Activated gamma-delta T cell (primary cell): ENCODE measurements around the gene XAB2.

ENCODE experiments used
- DNase-seq: peaks from one replicate; lab custom pipeline; 2025; lab: John Stamatoyannopoulos, UW

Gene XAB2

GRCh38 chr19:7611541-7612279, 17.6 kb downstream of the XAB2 start:
- DNase-seq = no peak

DNA sequence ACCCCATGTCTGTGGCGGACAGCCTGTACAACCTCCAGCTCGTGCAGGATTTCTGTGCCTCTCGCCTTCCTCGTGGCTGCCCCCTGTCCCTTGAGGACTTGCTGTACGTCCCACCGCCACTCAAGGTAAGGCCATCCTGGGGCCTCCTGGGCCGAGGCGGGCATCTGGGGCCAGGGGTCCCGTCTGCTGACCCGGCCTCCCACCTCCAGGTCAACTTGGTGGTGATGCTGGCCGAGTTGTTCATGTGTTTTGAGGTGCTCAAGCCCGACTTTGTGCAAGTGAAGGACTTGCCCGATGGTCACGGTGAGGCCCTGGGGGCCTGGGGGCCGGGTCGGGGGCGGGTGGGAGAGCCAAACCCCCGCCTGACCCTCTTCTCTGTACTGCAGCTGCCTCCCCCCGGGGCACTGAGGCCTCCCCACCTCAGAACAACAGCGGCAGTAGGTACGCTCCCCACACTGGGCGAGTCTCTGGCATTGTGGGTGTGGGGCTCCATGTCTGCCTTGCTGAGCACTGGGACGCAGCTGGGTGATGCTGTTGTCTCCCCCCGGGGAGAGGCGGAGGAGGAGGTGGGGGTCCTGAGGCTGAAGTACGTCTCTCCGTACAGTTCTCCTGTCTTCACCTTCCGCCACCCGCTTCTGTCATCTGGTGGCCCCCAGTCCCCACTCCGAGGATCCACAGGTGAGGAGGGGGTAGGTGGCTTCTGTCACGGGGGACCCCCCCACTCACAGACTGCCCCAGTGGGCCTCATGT, 18.7 kb downstream of the XAB2 start:
- DNase-seq = no peak

GRCh38 chr19:7607874-7608560, 21.3 kb downstream of the XAB2 start:
- no peak for DNase-seq

DNA sequence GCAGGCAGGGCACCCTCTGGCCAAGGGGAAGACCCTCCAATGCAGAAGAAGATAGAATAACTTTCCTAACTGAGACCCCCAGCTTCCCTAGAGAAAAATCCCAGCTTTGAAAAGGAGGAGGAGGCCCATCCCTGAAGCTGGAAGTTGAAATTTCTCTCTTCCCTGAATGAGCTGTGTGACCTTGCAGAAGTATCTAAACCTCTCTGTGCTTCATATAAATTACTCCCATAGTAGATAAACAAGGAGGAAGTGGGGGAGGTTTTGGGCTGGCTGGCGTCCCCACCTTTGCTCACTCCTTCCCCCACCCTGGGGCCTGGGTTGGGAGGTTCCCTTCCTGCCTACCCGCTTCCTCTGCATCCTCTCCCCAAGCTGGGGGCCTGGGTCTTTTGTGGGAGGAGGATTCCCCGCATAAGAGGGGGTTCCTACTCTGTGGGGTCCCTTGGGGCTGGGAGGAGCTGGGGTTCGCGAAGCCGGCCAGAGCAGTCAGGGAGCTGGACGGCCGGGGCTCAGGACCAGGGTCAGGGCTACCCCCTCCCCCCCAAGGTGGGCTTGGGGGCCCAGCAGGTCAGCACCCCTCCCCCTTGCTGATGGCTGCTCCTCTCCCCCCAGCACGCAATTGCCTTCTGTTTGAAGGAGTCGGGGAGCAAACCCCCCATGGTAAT, 22.0 kb downstream of the XAB2 start:
- no peak for DNase-seq

DNA sequence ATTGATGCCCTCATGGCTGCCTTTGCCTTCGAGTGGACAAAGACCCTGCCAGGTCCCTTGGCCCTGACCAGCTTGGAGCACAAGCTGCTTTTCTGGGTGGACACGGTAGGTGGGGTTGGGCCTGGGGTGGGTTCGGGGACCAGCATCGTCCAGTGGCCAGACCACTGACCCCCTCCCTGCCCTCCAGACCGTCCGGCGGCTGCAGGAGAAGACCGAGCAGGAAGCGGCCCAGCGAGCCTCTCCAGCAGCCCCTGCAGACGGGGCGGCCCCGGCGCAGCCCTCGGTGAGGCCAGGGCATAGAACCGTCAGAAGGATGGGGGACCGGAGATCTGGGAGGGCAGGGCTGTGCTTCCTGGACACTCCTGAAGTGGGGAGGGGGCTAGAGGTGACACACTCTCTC, 23.1 kb downstream of the XAB2 start:
- no peak for DNase-seq

DNA sequence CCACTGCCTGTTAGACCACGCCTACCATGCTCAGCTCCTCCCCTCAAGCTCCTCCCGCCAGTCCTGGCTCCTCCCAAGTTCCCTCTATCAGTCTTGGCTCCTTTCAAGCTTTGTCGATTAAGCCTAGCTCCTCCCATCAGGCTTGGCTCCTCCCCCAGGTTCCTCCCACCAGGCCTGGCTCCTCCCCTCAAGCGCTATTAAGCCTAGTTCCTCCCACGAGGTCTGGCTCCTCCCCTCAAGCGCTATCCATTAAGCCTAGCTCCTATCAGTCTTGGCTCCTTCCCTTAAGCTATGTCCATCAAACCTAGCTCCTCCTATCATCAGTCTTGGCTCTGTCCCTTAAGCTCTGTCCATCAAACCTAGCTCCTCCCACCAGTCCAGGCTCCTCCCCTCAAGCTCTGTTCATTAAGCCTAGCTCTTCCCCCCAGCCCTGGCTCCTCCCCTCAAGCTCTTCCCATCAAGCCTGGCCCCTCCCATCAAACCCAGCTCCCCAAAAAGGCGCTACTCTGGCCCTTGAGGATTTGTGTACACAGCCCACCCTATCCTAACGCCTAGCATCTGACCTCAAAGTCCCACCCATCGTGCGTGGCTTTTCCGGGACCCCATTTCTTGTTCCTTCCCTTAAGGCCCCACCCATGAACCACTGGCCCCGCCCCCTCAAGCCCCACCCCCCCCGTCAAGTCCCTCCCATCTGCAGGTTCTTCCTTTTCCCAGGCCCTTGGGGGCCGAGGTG, 23.7 kb downstream of the XAB2 start:
- DNase-seq = no peak

GRCh38 chr19:7603919-7604318, 25.4 kb downstream of the XAB2 start:
- DNase-seq = no peak

DNA sequence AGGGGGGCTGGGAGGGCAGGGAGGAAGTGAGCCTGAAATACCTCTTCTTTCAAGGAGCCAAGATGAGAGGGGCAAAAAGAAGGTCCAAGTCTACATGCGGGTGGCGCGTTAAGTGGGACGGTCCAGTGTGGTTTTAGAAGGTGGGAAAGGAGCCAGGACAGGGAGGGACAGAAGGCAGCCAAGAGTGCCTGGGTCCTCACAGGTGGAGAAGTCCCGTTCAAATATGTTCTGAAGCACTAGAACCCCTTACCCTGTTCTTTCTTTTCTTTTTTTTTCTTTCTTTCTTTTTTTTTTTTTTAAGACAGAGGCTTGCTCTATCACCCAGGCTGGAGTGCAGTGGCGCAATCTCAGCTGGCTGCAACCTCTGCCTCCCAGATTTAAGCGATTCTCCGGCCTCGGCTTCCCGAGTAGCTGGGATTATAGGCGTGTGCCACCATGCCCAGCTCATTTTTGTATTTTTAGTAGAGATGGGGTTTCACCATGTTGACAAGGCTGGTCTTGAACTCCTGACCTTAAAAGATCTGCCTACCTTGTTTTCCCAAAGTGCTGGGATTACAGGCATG, 26.3 kb downstream of the XAB2 start:
- DNase-seq = no peak

- no peak for DNase-seq
Measured at GRCh38 chr19:7602240-7602934, 27.0 kb downstream of the XAB2 start.

DNA sequence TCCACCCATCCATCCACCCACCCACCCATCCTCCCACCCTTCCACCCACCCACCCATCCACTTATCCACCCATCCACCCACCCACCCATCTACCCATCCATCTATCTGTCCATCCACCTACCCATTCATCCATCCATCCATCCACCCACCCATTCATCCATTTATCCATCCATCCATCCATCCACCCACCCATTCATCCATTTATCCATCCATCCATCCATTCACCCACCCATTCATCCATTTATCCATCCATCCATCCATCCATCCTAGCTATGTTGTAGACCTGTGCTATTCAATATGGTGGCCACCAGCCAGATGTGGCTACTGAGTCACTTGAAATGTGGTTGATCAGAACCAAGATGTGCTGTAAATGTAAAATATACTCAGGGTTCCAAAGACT, 28.6 kb downstream of the XAB2 start:
- no peak for DNase-seq

DNA sequence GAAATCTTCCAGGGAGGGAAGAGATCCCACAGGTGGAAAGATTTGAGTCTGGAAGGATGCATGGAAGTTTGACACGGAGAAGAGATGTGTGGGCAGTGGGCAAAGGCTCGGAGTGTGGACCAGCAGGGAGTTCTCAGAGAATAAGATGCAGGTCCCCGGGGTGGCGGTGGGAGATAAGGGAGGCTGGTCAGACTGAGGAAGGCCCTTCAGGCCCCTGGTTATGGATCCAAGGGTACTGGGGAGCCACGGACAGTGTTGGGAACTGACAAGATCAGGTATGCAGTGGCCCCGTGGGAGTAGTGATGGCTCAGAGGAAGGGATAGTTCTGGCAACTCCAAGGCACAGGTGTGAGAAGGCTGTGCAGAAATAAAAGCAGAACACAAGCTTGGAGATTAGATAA, 31.2 kb downstream of the XAB2 start:
- DNase-seq = no peak

DNA sequence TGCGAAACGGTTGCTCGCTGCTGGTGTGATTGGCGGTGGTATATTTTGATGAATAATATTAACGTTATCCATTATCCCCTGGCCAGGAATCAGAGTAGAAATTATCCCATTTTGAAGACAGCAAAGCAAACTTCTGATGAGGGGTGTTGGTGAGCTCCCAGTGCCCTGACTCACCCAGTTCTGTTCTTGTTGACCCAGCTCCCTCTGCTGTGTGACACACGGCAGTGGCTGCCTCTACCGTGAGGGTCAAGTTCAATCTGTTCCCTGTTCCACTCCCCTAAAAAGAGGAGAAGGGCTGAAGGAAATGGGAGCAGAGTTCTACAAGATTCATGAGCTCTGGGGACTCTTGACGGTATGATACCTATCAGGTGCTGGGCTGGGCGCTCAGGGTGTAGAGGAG, 31.7 kb downstream of the XAB2 start:
- no peak for DNase-seq

- no peak for DNase-seq
Measured at GRCh38 chr19:7596211-7596937, 33.0 kb downstream of the XAB2 start.

DNA sequence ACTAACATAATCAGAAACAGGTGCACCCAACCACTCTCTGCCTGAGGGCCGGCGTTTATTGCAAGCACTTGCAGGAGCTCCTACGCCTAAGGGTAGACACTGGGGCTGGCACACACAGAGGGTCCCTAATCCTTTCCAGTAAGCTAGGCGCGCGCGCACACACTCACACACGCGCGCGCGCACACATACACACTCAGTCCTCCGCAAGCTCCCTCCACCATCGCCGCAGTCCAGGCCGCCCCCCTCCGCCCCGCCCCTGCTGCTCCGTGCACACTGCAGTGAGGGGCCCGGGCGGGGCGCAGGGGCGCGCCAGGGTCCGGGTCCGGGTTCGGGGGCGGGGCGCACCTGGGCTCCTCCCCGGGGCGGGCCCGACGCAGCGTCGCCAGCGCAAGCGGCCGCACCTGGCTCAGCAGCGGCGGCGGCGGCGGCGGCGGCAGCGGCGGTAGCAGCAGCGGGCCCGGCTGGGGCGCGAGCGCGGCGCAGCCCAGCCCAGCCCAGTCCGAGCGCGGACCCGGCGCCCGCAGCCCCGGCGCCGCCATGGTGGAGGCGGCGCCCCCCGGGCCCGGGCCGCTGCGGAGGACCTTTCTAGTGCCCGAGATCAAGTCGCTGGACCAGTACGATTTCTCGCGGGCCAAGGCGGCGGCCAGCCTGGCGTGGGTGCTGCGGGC, 33.7 kb downstream of the XAB2 start, which contains the start of gene CAMSAP3:
Gene CAMSAP3, plus strand, starts transcription at position 398 of the 668 bp plus-strand sequence. Its CDS starts 140 bp downstream, at position 538.
- DNase-seq = no peak

GRCh38 chr19:7590256-7590655, 39.1 kb downstream of the XAB2 start:
- no peak for DNase-seq

DNA sequence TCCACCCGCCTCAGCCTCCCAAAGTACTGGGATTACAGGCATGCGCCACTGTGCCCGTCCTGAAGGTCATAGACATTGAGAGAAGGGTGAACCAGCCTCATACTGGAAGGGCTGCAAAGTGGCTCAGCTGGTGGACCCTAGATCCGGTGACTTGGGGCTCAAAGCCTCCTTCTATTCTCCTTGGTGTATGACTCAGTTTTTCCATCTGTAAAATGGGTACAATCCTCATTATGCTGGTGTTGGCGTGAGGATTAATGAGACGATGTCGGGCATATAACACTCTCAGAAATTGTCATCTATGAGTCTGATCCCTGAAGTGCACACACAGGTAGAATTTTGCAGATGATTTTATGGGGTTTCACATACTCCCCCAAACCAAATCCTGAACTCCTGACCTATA, 39.5 kb downstream of the XAB2 start:
- no peak for DNase-seq

DNA sequence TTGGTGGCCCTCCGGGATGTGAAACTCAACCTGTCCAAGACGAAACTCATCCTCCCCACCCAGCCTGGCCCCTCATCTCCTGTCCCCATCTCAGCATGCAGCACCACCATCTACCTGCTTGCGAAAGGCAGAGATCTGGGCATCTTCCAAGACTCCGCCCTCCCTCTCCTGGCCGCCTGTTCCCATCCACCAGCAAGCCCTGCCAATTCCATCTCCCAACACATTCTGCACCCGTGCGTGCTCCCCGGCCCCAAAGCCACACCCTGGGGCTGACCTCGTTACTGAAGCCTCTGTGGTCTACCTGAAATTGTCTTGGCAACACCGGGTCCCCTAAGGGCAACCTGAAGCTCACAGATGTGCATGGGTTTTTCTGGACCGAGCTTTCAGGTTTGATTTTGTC, 46.9 kb downstream of the XAB2 start:
- no peak for DNase-seq

- DNase-seq = no peak
Measured at GRCh38 chr19:7579182-7579581, 50.2 kb downstream of the XAB2 start.

- no peak for DNase-seq
Measured at GRCh38 chr19:7578127-7578526, 51.2 kb downstream of the XAB2 start.
